Activated T-helper 1 cell treated with Interleukin-2 at 50 U/mL for 16 hours (primary cell): ENCODE data around the gene ELFN2.

ENCODE experiments used
- DNase-seq: peaks from one replicate; pipeline ENCODE4 v3.0.0-alpha.2; 2020; ENCODE audit warnings: low read depth

ELFN2 gene

GRCh38 chr22:37427711-37428635 is 694 bp upstream of the ELFN2 start:
- no peak for DNase-seq

- DNase-seq = no peak
Observed at GRCh38 chr22:37426706-37427134, 559 bp downstream of the ELFN2 start.

- DNase-seq = no peak
Observed at GRCh38 chr22:37425800-37426705, 1.2 kb downstream of the ELFN2 start.

GRCh38 chr22:37425369-37425768 is 1.9 kb downstream of the ELFN2 start:
- DNase-seq = no peak

- no peak for DNase-seq
Observed at GRCh38 chr22:37423283-37423682, 4.0 kb downstream of the ELFN2 start.

- no peak for DNase-seq
Observed at GRCh38 chr22:37421468-37421877, 5.8 kb downstream of the ELFN2 start.

- DNase-seq = no peak
Observed at GRCh38 chr22:37420686-37421467, 6.4 kb downstream of the ELFN2 start.

- DNase-seq = no peak
Observed at GRCh38 chr22:37419969-37420685, 7.2 kb downstream of the ELFN2 start.

GRCh38 chr22:37419370-37419968 is 7.8 kb downstream of the ELFN2 start:
- no peak for DNase-seq

- no peak for DNase-seq
Observed at GRCh38 chr22:37418627-37419369, 8.5 kb downstream of the ELFN2 start.

- no peak for DNase-seq
Observed at GRCh38 chr22:37417677-37418348, 9.5 kb downstream of the ELFN2 start.

- no peak for DNase-seq
Observed at GRCh38 chr22:37417264-37417663, 10.0 kb downstream of the ELFN2 start.

GRCh38 chr22:37416827-37417226 is 10.5 kb downstream of the ELFN2 start:
- DNase-seq = no peak

GRCh38 chr22:37416389-37416788 is 10.9 kb downstream of the ELFN2 start:
- no peak for DNase-seq

GRCh38 chr22:37415210-37415609 is 12.1 kb downstream of the ELFN2 start:
- no peak for DNase-seq

- no peak for DNase-seq
Observed at GRCh38 chr22:37414288-37414687, 13.0 kb downstream of the ELFN2 start.

- DNase-seq = no peak
Observed at GRCh38 chr22:37413546-37413945, 13.7 kb downstream of the ELFN2 start.

GRCh38 chr22:37412495-37413250 is 14.6 kb downstream of the ELFN2 start:
- DNase-seq = no peak

- DNase-seq = no peak
Observed at GRCh38 chr22:37411655-37412054, 15.6 kb downstream of the ELFN2 start.
